ENCODE measurements around the gene CCDC15.
A peak's percentile ranks its signal among the peaks of the same experiment; 100 is the strongest.

CCDC15 gene

GRCh38 chr11:125056931-125057692 lies 103.1 kb downstream of the CCDC15 start:
- no peaks in the 10 kb centered on the region for H3K36me3 ChIP-seq (ENCODE audit: control insufficient read depth, insufficient read depth, low read length)
- TF ChIP-seq CTCF (IDR thresholded peaks at IDR 0.05; ENCODE audit: insufficient read depth, low read length, poor library complexity, severe bottlenecking) = no peak
- no peak for DNase-seq (ENCODE audit: extremely low read depth, insufficient read length)
- no peaks in the 10 kb centered on the region for H3K27me3 ChIP-seq (replicated peaks; ENCODE audit: control insufficient read depth, insufficient read depth, low read length)
- H3K4me3 ChIP-seq (replicated peaks; ENCODE audit: low read depth, low read length) = no peak overlapping the region

DNA sequence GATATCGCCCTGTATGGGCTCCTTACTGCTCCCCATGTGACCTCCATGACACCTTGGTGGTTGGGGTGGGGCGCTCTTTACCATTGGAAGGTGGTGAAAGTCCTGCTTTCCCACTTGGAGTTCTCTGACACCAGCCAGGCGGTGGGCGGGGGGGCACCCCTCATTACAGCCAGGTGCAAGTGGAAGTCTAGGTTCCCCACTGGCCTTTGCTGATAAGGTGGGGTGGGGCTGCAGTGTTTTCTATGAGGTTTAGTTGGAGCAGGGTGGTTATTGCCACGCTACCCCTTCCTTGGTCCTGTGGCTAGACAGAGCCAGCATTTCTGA lies 103.7 kb downstream of the CCDC15 start:
- H3K27me3 ChIP-seq (replicated peaks; ENCODE audit: control insufficient read depth, insufficient read depth, low read length) = no peaks in the 10 kb centered on the region
- TF ChIP-seq CTCF (IDR thresholded peaks at IDR 0.05; ENCODE audit: insufficient read depth, low read length, poor library complexity, severe bottlenecking) = no peak
- H3K4me3 ChIP-seq (replicated peaks; ENCODE audit: low read depth, low read length) = no peak overlapping the region
- no peaks in the 10 kb centered on the region for H3K36me3 ChIP-seq (ENCODE audit: control insufficient read depth, insufficient read depth, low read length)
- no peak for DNase-seq (ENCODE audit: extremely low read depth, insufficient read length)

DNA sequence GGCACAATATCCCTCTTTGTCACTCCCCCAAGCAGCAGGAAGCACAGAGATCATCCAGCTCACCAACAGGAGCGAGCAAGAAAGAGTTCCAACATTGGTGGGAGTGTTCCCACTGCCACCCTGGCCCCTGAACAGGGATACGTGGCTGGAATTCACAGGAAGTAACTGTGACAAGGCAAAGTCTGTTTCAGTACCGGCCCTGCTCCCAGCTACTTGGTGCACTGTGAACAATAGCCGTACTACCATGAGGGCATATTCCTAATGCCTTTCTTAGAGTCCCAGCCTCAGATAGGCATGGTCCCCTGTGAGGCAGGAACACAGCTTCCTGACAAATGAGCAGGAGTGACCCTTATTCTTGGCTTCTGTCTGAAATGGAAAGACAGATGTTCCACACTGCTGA lies 107.3 kb downstream of the CCDC15 start:
- H3K36me3 ChIP-seq (ENCODE audit: control insufficient read depth, insufficient read depth, low read length) = no peaks in the 10 kb centered on the region
- H3K27me3 ChIP-seq (replicated peaks; ENCODE audit: control insufficient read depth, insufficient read depth, low read length) = no peaks in the 10 kb centered on the region
- TF ChIP-seq CTCF (IDR thresholded peaks at IDR 0.05; ENCODE audit: insufficient read depth, low read length, poor library complexity, severe bottlenecking) = no peak
- no peak for DNase-seq (ENCODE audit: extremely low read depth, insufficient read length)
- H3K4me3 ChIP-seq (replicated peaks; ENCODE audit: low read depth, low read length) = no peak overlapping the region

GRCh38 chr11:125062218-125062930 lies 108.4 kb downstream of the CCDC15 start:
- Histone ChIP-seq H3K4me3 (replicated peaks; ENCODE audit: low read depth, low read length) (peak overlapping the region; percentile 66), H3K27me3 (replicated peaks; ENCODE audit: control insufficient read depth, insufficient read depth, low read length) (no peaks in the 10 kb centered on the region), H3K36me3 (ENCODE audit: control insufficient read depth, insufficient read depth, low read length) (no peaks in the 10 kb centered on the region)
- DNase-seq (ENCODE audit: extremely low read depth, insufficient read length) = no peak
- TF ChIP-seq CTCF (IDR thresholded peaks at IDR 0.05; ENCODE audit: insufficient read depth, low read length, poor library complexity, severe bottlenecking) = no peak

- DNase-seq (ENCODE audit: extremely low read depth, insufficient read length) = peak; percentile 85
- Histone ChIP-seq H3K27me3 (replicated peaks; ENCODE audit: control insufficient read depth, insufficient read depth, low read length) (no peaks in the 10 kb centered on the region), H3K4me3 (replicated peaks; ENCODE audit: low read depth, low read length) (peak within 1 kb of the TSS; percentile 66), H3K36me3 (ENCODE audit: control insufficient read depth, insufficient read depth, low read length) (no peaks in the 10 kb centered on the region)
- no peak for TF ChIP-seq CTCF (IDR thresholded peaks at IDR 0.05; ENCODE audit: insufficient read depth, low read length, poor library complexity, severe bottlenecking)
These were observed 109.0 kb downstream of the CCDC15 start, which contains the start of gene SLC37A2 for GRCh38 chr11:125062931-125063428. TSS of gene SLC37A2 (plus strand) at chr11:125063305. CDS start at chr11:125063368, 63 bp downstream.

Measured in GM06990 (cell line).